Activated T-cell treated with anti-CD3 and anti-CD28 coated beads for 24 hours (primary cell): Measurements from ENCODE around the gene IQSEC3.

ENCODE experiments used
- DNase-seq: peaks from one replicate; pipeline ENCODE4 v3.0.0-alpha.2; 2020; ENCODE audit warnings: low read depth

Gene IQSEC3

DNA sequence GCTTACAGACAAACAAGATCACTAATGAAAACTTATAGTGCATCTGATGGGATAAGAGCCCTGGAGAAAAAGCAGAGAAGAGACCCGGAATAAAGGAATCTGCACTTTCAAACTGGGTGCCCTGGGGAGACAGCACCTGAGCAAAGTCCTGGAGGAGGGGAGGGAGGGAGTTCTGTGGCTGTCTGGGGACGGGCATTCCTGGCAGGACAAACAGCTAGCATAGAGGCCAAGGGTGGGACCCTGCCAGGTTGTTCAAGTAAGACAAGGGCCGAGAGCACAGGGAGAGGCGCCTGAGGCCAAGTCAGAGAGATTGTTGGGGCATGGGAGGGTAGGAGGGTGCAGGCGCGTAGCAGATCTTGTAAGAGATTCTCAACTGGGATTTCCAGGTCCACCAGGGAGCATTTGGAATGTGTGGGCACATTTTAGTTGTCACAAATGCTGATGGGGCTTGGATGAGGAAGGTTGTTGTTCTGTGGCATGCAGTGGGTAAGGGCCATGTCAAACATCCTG, 14.2 kb downstream of the IQSEC3 start:
- no peak for DNase-seq

DNA sequence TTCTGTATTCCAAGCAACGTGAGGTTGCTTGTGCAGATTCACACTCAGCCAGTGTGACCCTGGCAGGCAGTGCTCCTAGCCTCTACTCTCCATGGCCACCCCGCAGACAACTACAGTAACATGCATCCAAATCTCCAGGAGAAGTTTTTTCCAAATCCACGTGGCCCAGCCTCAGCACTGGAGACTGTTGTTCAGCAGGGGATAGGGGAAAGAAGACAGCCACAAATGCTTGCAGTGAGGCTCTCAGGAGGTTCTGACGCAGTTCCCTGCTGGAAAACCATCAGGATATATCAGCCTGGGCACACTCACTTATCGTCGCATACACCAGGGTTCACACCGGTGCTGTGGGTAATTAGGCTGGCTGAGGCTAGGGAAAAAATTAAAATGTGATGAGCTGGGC, 16.2 kb downstream of the IQSEC3 start:
- DNase-seq, result no peak

DNA sequence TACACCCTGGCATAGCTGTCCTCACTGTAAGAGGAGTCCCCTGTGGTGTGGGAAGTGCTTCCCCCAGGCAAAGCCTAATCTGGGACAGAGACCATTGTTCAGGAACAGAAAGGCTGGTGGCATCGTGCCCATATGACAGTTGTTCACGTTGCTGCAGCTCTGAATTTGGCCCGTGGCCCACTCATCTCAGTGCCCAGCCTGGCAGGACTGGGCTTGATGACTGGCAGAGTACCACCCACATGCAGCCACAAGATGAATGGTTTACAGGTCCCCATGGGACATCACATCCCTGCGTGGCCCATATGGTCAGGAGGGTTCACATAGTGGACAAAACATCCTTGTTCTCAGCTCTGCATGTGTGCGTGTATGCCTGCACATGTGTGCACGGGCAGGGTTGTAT, 17.5 kb downstream of the IQSEC3 start:
- DNase-seq, result no peak

DNA sequence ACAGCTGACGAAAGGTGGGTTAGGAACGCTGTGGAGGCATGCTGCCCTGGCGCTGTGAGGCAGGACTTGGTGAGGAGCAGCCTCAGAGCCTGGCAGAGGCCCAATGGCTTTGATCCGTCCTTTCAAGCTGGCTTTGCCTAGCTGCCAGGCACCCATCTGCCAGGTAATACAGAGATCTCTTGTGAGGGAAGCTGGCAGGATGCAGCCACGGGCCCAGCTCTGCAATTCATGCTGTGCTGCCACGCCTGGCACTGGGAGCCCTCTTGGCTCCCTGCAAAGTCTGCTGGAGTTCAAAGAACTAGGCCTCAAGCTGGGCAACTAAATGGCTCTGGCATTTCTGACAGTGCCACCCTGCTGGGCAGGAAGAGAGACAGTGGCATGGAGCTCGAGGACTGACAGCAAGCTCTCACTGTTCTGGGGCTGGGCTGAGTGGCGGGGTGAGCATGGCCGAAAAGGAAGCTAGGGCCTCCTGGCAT, 18.7 kb downstream of the IQSEC3 start:
- no peak for DNase-seq

DNA sequence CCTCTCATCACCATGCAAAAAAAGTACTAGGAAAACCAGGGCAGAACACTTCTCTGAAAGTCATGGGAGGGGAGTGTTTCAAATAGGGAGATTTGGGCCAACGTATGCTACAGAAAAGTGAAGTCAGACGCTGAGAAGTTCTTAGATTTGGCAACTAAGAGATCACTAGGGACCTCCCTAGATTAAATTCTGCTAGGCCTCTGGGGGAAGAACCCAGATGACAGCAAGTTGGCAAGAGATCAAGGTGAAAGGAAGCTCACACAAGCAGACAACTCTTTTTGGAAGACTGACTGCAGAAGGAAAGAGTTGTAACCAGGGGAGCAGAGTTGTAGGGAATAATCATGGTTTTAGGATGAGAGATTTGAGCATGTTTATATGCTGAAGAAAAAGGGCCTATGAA, 20.7 kb downstream of the IQSEC3 start:
- no peak for DNase-seq

DNA sequence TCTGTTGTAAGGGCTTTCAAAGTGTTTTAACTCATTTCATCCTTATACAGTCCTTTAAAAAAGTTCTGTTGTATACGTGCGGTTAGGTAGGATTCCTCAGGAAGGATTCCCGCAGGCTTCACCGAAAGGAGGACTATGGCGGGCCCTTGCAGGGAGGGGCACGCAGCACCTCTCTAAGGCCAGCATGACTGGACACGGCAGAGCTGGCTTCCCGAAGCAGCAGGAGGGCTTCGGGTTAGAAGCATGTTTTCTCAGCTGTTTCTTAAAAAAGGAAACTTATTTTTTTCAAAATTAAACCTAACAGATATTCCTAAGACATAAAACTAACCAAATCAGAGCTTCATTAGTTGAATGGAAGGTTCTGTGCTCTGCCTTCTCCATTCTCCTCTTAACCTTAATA, 21.3 kb downstream of the IQSEC3 start:
- DNase-seq, result no peak

DNA sequence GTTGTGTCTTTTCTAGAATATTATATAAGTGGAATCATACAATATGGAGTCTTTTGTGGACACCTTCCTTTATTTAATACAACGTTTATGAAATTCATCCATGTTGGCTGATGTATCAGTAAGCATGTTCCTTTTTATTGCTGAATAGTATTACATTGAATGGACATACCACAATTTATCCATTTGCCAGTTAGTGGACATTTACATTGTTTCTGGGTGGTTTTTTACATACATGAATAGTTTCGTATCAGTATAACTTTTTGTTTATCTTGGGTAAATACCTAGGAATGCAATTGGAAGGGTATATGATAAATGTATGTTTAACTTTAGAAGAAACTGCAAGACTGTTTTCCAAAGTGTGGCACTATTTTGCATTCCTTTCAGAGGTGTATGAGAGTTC, 23.1 kb downstream of the IQSEC3 start:
- DNase-seq, result no peak

DNA sequence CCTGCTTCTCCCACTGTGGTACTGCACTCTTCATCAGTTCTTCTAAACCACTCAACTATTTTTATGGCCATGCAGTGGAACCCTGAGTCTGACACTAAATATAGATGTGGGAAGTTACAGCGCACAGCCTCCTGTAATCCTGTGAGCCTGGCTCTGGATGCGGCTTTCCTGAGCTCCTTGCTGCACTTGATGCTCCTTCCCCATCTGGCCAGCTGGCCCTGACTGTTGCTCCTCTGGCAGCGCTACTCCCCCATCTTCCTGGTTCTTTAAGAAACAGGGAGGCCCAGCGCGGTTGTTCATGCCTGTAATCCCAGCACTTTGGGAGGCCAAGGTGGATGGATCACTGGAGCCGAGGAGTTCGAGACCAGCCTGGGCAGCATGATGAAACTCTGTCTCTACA, 24.6 kb downstream of the IQSEC3 start:
- no peak for DNase-seq

DNA sequence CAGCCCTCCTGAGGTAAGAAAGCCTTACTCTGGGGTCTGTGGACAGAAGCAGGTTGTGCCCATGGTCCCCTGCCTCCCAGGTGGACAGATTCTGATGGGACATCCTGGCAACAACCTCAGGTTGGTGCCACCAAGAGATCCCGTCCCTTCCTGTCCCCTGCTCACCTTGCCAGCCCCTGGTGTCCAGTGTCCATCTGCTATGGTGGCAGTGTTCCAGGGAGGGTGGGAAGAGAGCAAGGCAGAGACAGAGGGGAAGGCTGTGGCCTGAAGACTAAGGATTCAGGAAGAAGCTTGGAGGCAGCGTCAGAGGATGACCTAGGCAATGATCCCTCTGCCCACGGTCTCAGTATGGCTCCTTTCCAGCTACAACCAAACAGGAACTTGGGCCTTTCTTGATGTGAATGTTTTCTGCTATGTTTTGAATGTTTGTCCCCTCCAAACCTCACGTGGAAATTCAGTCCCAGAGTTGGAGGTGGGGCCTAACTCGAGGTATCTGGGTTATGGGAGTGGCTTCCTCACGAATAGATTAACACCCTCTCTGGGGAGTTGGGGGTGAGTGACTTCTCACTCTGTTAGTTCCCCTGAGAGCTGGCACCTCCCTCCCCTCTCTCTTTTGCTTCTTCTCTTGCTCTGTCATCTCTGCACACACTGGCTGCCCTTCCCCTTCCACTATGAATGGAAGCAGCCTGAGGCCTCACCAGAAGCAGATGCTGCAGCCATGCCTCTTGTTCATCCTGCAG, 26.9 kb downstream of the IQSEC3 start:
- DNase-seq, result no peak

DNA sequence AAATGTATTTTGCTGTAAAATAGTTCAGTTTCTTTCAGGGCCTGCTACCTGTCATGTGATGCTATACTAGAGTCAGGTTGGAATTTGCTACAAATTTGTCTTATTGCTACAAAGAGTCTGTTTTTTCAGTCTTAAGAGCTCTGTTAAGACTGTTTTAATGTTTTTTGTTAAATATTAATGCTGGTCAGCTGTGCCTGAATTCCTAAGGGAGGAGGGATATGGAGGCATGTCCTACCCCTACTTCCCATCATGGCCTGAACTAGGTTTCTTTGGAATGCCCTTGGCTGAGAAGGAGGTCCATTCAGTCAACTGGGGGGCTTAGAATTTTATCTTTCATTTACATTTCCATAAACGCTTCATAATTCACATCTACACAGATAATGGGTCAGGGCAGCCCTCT, 30.0 kb downstream of the IQSEC3 start:
- DNase-seq, result no peak

DNA sequence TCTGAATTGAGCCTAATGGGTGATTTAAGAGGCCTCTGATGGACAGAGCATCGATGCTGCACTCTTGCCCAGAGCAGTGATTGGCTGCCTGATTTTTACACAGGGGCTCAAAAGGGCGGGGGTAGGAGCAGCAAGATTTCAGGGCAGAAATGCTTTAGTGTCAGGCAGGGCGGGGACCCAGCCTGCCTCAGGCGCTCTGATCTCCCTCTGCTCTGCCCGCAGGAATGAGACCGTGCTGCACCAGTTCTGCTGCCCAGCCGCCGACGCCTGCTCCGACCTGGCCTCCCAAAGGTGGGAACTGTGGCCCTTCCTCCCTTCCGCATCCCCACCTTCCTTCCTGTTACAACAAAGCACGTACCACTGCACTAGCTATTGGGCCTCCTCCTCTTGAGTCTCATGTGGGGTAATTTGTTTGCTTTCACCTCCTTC, 32.4 kb downstream of the IQSEC3 start:
- DNase-seq, result no peak

DNA sequence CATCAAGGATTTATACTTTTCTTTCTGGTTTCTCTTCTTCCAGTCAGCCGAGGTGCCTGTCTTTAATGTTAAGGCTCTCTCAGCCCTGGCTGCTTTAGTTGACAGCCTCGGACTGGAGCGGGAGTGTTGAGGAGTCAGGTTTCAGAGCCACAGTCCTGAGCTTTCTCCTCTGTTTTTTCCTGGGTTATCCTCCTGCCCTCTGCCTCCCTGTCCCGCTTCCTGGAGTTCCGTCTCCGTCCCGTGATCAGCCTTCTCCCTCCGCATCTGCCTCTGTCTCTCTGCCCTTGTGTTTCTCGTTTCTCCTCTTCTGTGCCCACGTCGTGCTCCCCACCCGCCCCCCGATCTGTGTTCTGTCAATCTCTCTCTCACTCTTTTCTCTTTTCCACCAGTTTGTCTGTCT, 33.0 kb downstream of the IQSEC3 start:
- DNase-seq, result no peak

DNA sequence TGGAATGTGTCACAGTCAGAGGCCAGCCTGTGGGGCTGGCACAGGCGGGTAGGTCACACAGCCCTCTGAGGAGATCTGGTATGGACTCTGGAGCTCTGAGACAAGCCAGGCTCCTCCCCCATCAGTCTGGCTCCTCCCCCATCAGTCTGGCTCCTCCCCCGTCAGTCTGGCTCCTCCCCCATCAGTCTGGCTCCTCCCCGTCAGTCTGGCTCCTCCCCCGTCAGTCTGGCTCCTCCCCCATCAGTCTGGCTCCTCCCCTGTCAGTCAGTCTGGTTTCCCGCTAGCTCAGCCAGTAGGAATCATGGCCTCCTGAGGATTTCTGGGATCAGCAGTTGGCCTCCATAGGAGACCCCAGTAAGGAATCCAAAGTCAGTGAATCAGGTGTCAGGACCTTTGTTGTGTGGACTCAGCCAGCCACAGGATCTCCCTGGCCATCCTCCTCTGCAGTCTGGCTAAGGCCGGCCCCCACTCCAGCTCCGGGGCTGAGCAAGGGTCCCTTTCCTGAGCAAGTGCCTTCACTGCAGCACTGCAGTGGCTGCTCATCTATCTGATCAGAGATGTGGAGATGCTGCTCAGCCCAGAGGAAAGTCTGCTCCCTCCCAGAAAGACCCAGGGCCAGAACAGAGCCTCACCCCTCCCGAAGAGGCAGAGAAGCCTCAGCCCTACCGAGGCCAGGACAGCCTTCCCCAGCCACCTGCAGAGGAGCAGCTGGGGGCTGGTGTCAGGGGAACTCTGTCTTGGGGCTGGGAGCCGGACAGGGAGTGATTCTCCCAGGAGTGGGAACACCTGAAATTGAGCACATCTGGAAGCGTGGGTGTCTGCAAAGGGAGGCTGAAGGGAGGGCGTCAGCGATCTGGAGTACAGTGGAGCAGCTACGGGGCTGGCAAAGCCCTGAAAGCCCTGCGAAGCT, 35.7 kb downstream of the IQSEC3 start:
- DNase-seq, result no peak

DNA sequence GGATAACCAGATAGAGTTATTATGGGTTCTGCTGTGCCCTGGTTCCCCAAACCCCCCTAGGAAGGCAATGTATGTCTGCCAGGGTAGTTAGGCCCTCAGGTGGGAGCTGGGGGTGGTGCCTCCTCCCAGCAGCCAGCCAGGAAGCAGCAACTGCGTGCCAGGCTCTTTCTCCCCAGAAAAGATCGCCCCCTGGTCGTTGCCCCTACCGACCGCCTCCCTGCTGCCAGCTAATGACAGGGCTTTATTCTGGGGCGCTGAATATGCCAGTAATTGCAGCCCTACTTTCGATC, 36.3 kb downstream of the IQSEC3 start:
- DNase-seq, result no peak

DNA sequence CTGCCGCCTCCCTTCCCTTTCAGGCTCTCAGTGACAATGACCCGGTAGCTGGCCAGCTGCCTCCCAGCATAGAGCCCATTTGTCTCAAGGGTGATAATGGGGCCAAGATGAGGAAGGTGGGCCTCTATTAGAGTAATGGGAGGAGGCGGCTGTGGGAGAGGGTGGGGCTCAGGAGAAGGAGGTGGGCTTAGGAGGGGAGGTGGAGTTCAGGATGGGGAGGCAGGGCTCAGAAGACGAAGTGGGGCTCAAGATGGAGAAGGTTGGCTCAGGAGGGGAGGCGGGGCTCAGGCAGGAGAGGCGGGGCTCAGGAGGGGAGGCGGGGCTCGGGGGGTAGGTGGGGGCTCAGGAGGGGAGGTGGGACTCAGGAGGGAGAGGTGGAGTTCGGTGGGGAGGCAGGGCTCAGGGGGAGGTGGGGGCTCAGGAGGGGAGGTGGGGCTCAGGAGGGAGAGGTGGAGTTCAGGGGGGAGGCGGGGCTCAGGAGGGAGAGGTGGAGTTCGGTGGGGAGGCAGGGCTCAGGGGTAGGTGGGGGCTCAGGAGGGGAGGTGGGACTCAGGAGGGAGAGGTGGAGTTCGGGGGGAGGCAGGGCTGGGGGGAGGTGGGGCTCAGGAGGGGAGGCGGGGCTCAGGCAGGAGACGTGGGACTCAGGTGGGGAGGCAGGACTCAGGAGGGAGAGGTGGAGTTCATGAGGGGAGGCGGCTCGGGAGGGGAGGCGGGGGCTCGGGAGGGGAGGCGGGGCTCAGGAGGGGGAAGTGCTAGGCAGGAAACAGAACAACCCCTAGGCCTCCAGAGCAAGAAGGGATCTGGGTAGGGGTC, 36.8 kb downstream of the IQSEC3 start:
- no peak for DNase-seq

DNA sequence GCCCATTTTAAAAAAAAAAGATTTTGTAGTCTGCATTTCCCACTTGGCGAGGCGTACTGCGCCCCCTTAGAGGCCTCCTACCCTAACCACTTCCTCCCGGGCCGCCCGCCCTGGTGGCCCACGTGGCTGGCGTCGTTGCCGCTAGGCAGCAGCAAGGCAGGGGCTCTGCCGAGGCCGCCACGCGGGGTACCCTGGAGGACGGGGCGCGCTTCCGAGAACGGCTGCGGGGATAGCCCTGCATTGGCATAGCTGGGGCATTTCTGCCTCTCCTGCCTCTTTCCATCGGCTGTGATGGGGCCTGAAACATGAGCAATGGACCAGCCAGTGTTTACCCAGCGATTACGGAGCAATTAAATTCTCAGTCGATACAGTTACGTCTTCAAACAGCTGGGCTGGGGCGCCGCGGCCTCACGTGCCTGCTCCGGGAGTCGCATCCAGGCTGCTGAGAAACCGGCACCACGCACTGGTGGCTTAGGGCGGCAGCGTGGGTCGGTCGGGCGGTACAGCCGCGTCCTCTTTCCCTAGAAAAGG, 38.0 kb downstream of the IQSEC3 start:
- peak; percentile 4 for DNase-seq

DNA sequence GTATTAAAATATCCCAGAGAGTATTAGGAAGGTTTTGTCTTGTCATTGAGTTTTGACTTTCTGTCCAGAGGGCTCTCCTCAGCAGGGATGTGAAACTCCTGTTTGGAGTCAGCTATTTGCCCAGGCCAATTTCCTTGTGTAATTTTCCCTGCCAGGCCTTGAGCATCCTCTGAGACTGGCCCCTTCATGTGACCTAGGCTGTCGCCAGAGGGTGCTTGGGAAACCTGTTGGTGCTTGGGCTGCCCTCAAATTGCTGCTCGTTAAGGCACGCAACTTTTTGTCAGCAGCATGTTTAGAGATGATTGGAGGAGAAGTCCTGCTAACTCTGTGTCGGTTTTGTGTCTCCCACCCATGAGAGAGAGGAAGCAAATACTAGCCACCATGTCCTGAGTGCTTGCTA, 39.1 kb downstream of the IQSEC3 start:
- DNase-seq, result no peak

DNA sequence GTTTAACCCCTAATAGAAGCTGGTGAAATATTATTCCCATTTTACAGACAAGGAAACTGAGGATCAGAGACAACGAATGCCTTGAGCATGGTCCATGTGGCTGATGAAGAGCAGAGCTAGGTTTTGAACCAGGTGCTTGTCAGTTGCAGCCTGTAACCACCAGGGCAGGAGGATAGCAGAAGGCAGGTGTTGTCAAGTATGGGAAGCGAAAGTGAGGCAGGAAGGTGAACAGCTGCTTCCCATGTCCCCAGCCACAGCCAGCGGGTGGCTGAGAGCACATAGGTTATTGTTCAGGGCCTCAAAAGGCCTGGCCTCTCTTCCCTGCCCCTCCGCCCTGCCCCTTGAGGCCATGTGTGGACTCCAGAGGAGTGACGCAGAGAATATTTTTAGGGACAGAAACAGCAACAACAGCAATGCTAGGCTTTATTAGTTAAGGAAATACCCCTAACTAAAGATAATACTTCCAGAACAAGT, 39.6 kb downstream of the IQSEC3 start:
- no peak for DNase-seq

DNA sequence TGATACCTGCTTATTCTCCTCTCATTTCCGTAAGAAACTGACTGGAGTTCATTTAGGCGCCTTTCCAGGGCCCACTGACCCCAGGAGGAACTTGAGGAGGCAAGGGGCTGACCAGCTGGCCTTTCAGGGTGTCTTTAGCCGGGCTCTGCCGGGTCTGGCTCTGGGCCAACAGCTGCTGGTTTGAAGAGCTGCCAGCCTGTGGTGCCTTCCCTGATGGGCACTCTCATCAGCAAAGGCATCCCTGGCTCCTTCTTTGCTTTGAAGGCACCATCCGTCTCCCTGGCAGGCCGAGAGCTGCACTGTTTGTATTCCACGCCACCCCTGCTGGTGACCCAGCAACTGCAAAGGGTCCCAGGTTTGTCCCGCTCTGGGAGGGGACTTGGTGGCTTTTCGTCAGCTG, 42.0 kb downstream of the IQSEC3 start:
- DNase-seq, result no peak

DNA sequence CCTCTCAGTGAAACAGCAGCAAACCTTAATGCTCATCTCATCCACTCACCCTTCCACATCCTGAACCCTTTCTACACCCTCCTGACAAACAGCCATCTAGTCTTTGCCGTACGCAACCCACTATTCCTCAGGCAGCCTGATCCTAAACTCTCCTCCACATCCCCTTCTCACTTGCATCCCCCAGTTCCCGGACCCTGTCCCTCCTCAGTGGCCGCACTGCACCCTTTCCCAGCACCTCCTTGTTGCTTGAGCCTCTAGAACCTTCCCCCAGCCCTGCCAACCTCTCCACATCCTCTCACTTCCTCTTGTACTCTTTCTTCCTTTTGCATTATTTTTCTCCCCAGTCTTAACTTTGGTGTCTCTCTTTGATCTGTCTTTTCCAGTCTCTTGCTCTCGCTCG, 42.9 kb downstream of the IQSEC3 start:
- no peak for DNase-seq

DNA sequence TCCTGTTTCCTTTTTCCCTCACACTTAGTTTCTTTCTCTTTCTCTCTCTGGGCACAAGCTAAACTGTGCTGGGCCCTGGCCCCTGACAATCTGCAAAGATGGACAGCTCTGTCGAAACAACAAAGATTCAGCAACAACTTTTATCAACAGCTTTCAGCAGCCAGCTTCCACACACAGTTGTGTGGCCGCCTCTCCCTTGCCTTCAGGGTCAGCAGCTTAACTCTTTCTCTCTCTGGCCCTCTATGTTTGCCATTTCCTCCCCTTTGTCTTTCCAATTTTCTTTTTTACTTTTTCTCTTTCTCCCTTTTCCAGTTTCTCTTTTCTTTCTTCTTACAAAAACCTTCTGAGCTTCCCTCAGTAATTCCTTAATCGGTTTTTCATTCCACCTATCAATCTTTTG, 43.3 kb downstream of the IQSEC3 start:
- DNase-seq, result no peak
